Endothelial cell (in vitro differentiated cells): ENCODE results near the gene CLBA1. TPM values are rescaled to one million over a fixed set of nuclear protein-coding genes. Genes with fewer than 3 reads are reported as not detected.
A peak's percentile ranks its signal among the peaks of the same experiment; 100 is the strongest.

Source experiments
- DNase-seq: peaks from one replicate; pipeline ENCODE4 v3.0.0; 2021; ENCODE audit warnings: low spot score
- H3K27ac Mint-ChIP-seq: one replicate; pipeline ENCODE4 v1.8.0; 2021; ENCODE audit warnings: mixed read lengths, inconsistent platforms; ENCODE audit not compliant: unreplicated experiment
- H3K27me3 Mint-ChIP-seq: one replicate; pipeline ENCODE4 v1.8.0; 2021; ENCODE audit warnings: mild to moderate bottlenecking, moderate library complexity, mixed read lengths, inconsistent platforms; ENCODE audit not compliant: unreplicated experiment
- H3K36me3 Mint-ChIP-seq: one replicate; pipeline ENCODE4 v1.8.0; 2021; ENCODE audit warnings: mild to moderate bottlenecking, low read depth, mixed read lengths, inconsistent platforms; ENCODE audit not compliant: unreplicated experiment
- H3K4me1 Mint-ChIP-seq: one replicate; pipeline ENCODE4 v1.8.0; 2021; ENCODE audit warnings: mild to moderate bottlenecking, mixed read lengths, inconsistent platforms; ENCODE audit not compliant: unreplicated experiment
- H3K4me3 Mint-ChIP-seq: one replicate; pipeline ENCODE4 v1.8.0; 2021; ENCODE audit warnings: mild to moderate bottlenecking, mixed read lengths, inconsistent platforms; ENCODE audit not compliant: unreplicated experiment
- H3K9me3 Mint-ChIP-seq: one replicate; pipeline ENCODE4 v1.8.0; 2021; ENCODE audit warnings: mixed read lengths, inconsistent platforms; ENCODE audit not compliant: unreplicated experiment
- total RNA-seq: library from RNA; stranded (reverse); fragmentation: NEBNext Ultra II Directional; extraction: Animal tissue kit (Norgen Biotek cat#: 25700); gene quantifications from one replicate; pipeline ENCODE4 v1.2.1, GENCODE V29; 2021; ENCODE audit not compliant: unreplicated experiment
- TF ChIP-seq, protein P1 (sequence below): fragments of 200-600 bp; sonication (generic); IDR thresholded peaks from one replicate; pipeline ENCODE4 v1.5.0; 2021; ENCODE audit warnings: antibody characterized with exemption; ENCODE audit not compliant: unreplicated experiment

The CLBA1 gene
- total RNA-seq, 1 donor from 2014 or later, result 13.5 TPM

DNA sequence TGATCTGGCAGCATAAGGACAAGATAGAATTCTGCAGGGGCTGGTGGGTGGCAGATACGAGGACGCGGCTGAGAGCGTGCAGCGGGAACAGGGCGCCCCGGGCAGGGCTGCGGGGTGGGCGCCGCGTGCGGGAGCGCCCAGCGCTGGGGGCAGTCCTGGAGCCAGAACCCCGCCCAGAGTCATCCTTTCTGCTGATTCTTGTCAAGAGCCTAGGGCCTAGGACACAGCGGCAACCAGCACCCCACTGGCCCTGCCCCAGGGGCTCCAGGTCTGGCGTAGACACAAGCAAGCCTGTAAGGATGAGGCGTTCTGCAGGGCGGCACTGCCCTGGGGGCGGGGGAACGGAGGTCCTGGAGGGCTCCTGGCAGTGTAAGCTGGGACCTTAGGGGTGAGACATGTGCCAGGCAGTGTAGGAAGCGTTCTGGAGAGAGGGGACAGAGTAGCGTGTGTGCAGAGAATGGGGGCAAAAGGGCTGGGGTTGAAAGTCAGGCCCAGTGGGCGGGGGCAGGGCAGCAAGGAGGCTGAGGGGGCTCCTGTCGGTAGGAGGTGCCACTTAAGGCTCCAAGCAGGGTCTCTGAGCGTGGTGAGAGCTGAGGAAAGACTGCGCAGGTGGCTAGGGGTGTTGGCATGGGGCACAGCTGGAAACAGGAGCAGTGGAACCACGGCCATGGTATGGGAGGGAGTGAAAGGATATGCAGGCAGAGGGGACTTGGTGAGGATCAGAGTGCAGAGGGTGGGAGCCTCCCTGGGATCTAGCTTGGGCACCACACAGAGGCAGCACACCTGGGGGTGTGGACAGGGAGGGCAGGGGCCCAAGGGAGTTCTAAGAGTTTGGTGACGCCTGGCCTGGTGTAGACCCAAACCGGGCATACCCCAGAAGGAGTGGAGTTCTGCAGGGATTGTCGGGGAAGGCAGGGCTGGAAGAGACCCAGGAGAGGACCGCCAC lies 6.6 kb upstream of the CLBA1 start:
- peaks cover 4% of the 10 kb centered on the region for H3K9me3 Mint-ChIP-seq
- peak overlapping the region; percentile 59 for H3K4me3 Mint-ChIP-seq
- H3K27me3 Mint-ChIP-seq, result peaks cover 22% of the 10 kb centered on the region
- peaks cover 16% of the 10 kb centered on the region for H3K4me1 Mint-ChIP-seq
- H3K36me3 Mint-ChIP-seq, result peaks cover 9% of the 10 kb centered on the region
- DNase-seq, result no peak
- no peak overlapping the region for H3K27ac Mint-ChIP-seq
- TF ChIP-seq, protein P1, sequence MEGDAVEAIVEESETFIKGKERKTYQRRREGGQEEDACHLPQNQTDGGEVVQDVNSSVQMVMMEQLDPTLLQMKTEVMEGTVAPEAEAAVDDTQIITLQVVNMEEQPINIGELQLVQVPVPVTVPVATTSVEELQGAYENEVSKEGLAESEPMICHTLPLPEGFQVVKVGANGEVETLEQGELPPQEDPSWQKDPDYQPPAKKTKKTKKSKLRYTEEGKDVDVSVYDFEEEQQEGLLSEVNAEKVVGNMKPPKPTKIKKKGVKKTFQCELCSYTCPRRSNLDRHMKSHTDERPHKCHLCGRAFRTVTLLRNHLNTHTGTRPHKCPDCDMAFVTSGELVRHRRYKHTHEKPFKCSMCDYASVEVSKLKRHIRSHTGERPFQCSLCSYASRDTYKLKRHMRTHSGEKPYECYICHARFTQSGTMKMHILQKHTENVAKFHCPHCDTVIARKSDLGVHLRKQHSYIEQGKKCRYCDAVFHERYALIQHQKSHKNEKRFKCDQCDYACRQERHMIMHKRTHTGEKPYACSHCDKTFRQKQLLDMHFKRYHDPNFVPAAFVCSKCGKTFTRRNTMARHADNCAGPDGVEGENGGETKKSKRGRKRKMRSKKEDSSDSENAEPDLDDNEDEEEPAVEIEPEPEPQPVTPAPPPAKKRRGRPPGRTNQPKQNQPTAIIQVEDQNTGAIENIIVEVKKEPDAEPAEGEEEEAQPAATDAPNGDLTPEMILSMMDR, result no peak

- TF ChIP-seq, protein P1, result no peak
- Mint-ChIP-seq H3K4me1 (peaks cover 18% of the 10 kb centered on the region), H3K27me3 (peaks cover 24% of the 10 kb centered on the region), H3K4me3 (peak overlapping the region; percentile 37), H3K36me3 (peaks cover 9% of the 10 kb centered on the region), H3K9me3 (peaks cover 4% of the 10 kb centered on the region), H3K27ac (no peak overlapping the region)
- no peak for DNase-seq
Measured at GRCh38 chr14:104979758-104980610, 5.6 kb upstream of the CLBA1 start.

DNA sequence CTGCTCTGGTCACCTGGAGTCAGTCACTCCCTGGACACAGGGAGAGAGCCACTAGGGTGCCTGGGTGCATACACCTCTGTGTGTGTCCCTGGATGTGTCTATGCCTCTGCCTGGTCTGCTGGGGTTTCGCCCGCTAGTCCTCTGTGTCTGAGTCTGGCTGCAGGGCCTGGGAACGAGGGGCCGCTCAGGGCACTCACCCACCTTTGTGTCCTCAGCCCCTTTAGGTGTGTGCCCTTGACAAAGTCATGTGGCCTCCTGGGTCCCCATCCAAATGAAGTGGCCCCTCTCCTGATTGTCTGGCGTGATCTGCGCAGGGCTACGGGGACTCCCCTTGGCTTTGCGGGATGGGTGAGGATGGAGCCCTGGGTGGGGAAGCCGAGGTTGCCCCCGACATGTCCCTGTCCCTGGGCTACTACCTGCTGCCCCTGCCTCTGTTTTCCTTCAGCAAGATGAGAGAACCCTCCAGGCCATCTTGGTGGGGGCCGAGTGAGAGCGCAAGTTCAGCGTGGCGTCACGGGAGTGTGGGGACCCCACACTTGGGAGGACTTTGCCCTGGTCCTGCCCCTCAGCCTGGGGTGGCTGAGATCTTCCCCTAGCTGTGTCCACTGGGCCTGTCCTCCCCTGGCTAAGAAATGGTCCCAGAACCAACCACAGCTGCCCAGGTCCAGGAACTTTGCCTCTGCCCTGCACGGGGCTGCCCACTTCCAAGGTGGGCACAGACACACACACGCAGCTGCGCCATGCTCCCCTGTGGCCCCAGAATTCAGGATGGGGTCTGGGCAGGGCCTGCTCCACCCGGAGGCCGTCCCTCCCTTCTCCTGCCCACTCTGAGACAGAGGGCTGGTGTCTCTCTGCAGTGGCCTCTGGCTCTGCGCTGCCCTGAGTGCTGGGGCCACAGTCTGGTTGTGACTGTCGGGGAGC lies 4.7 kb upstream of the CLBA1 start:
- DNase-seq, result no peak
- Mint-ChIP-seq H3K9me3 (peaks cover 4% of the 10 kb centered on the region), H3K4me1 (peaks cover 18% of the 10 kb centered on the region), H3K27me3 (peaks cover 24% of the 10 kb centered on the region), H3K4me3 (no peak overlapping the region), H3K36me3 (peaks cover 9% of the 10 kb centered on the region), H3K27ac (no peak overlapping the region)
- TF ChIP-seq, protein P1, result no peak

- H3K27ac Mint-ChIP-seq, result no peak overlapping the region
- H3K36me3 Mint-ChIP-seq, result peaks cover 9% of the 10 kb centered on the region
Measured at GRCh38 chr14:104981699-104982541, 3.7 kb upstream of the CLBA1 start.

More at GRCh38 chr14:104981699-104982541, 3.7 kb upstream of the CLBA1 start:
- DNase-seq, result no peak
- Mint-ChIP-seq H3K4me1 (peaks cover 18% of the 10 kb centered on the region), H3K9me3 (peaks cover 4% of the 10 kb centered on the region), H3K27me3 (peaks cover 29% of the 10 kb centered on the region), H3K4me3 (no peak overlapping the region)
- TF ChIP-seq, protein P1, result no peak
